Thyroid gland (tissue), 4 donors: Measurements from ENCODE around the gene DFFB.

Experiments
- POLR2A ChIP-seq, 2 donors: fragments of 450-650 bp; IDR thresholded peaks; one replicate each; pipeline ENCODE4 v1.6.1; 2017; ENCODE audit warnings: antibody characterized with exemption in 2 of 2, mild to moderate bottlenecking in 2 of 2, moderate library complexity in 1 of 2
- TF ChIP-seq, protein P1 (sequence below), 6 experiments: fragments of 200-600 bp in 3 of 6; fragments of 450-650 bp in 3 of 6; sonication (generic) in 3 of 6; IDR thresholded peaks; one replicate each; pipeline ENCODE4 v1.5.1; 2016 to 2019; ENCODE audit warnings: antibody characterized with exemption in 6 of 6, mild to moderate bottlenecking in 2 of 6, inconsistent platforms in 1 of 6, moderate library complexity in 1 of 6

DNA sequence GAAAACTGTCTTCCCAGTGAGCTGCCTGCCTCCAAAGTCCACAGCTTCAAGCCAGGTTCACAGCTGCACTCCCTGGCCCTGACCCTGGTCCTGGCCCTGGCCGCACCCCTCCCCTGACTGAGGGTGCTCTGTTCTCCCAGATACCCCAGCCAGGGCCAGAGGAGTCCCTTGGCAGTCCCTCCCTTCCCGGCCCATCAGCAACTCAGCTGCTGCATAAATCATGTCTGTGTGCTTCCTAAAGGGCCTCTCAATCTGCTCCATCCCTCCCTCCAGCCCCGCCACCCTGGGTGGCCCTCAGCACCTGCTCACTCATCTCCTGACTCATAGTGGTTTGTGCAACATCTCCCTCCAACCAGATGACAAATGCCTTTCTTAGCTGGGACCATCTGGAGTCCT, 67.5 kb downstream of the DFFB start:
- TF ChIP-seq, protein P1, sequence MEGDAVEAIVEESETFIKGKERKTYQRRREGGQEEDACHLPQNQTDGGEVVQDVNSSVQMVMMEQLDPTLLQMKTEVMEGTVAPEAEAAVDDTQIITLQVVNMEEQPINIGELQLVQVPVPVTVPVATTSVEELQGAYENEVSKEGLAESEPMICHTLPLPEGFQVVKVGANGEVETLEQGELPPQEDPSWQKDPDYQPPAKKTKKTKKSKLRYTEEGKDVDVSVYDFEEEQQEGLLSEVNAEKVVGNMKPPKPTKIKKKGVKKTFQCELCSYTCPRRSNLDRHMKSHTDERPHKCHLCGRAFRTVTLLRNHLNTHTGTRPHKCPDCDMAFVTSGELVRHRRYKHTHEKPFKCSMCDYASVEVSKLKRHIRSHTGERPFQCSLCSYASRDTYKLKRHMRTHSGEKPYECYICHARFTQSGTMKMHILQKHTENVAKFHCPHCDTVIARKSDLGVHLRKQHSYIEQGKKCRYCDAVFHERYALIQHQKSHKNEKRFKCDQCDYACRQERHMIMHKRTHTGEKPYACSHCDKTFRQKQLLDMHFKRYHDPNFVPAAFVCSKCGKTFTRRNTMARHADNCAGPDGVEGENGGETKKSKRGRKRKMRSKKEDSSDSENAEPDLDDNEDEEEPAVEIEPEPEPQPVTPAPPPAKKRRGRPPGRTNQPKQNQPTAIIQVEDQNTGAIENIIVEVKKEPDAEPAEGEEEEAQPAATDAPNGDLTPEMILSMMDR (IDR thresholded peaks at IDR 0.05), result no peak
- no peak for TF ChIP-seq POLR2A (IDR thresholded peaks at IDR 0.05)
